ENCODE results near the gene PLA2R1.

GRCh38 chr2:160051371-160051800 lies 11.0 kb downstream of the PLA2R1 start:
- TF ChIP-seq CTCF (IDR thresholded peaks at IDR 0.05; ENCODE audit: low read depth, low read length, poor library complexity, severe bottlenecking) (no peak), EZH2phosphoT487 (IDR thresholded peaks at IDR 0.05; ENCODE audit: borderline replicate concordance, low read length) (no peak)
